CD14-positive monocyte (primary cell): ENCODE data around the gene AGAP1. TPM values are rescaled to one million over a fixed set of nuclear protein-coding genes. Genes with fewer than 3 reads are reported as not detected.

Source experiments
- DNase-seq, 3 donors: peaks; one replicate each; pipeline ENCODE4 v3.0.0-alpha.2; 2011 to 2022
- H2AFZ ChIP-seq: 2 replicates; pipeline ENCODE4 v1.6.0; 2012; ENCODE audit warnings: mild to moderate bottlenecking, low read depth, low read length, inconsistent platforms; ENCODE audit not compliant: insufficient read depth, poor library complexity, severe bottlenecking
- H3K27ac ChIP-seq, 2 donors: 1 replicate in 1 of 2; 2 replicates in 1 of 2; pipeline ENCODE4 v1.5.1; 2012 to 2013; ENCODE audit warnings: low read length in 2 of 2, control low read depth in 1 of 2, inconsistent platforms in 1 of 2, low read depth in 1 of 2, mild to moderate bottlenecking in 1 of 2
- H3K27me3 ChIP-seq, 2 donors: one replicate each; pipeline versions ENCODE4 v1.6.0 to v1.6.1; 2011 to 2013; ENCODE audit warnings: low read length in 2 of 2; ENCODE audit not compliant: control insufficient read depth in 2 of 2, insufficient read depth in 2 of 2
- H3K36me3 ChIP-seq, 2 donors: replicated peaks in 1 of 2; 1 replicate in 1 of 2; 2 replicates in 1 of 2; pipeline versions ENCODE4 v1.5.1 to v1.6.1; 2012 to 2013; ENCODE audit warnings: low read length in 2 of 2, control low read depth in 1 of 2, inconsistent platforms in 1 of 2, mild to moderate bottlenecking in 1 of 2; ENCODE audit not compliant: insufficient read depth in 2 of 2, control insufficient read depth in 1 of 2
- H3K4me1 ChIP-seq, 2 donors: 1 replicate in 1 of 2; 2 replicates in 1 of 2; pipeline versions ENCODE4 v1.5.1 to v1.6.1; 2012 to 2013; ENCODE audit warnings: low read length in 2 of 2, control low read depth in 1 of 2, inconsistent platforms in 1 of 2, mild to moderate bottlenecking in 1 of 2, moderate library complexity in 1 of 2; ENCODE audit not compliant: insufficient read depth in 2 of 2, control insufficient read depth in 1 of 2
- H3K4me2 ChIP-seq: replicated peaks from 2 replicates; pipeline ENCODE3; 2012; ENCODE audit warnings: low read length, moderate library complexity, mild to moderate bottlenecking; ENCODE audit not compliant: poor library complexity, severe bottlenecking; ENCODE audit errors: extremely low read depth
- H3K4me3 ChIP-seq, 3 experiments: fragments of 200-600 bp in 1 of 3; sonication (generic) in 1 of 3; replicated peaks in 1 of 3; 1 replicate in 2 of 3; 2 replicates in 1 of 3; pipeline ENCODE4 v1.5.1; 2011 to 2013; ENCODE audit warnings: low read length in 3 of 3, mild to moderate bottlenecking in 3 of 3, control low read depth in 2 of 3, low read depth in 2 of 3, inconsistent platforms in 1 of 3, moderate library complexity in 1 of 3
- H3K79me2 ChIP-seq: 2 replicates; pipeline ENCODE4 v1.6.0; 2012; ENCODE audit warnings: mild to moderate bottlenecking, control low read depth, inconsistent platforms, low read length, moderate library complexity; ENCODE audit not compliant: insufficient read depth
- H3K9ac ChIP-seq: 2 replicates; pipeline ENCODE4 v1.6.0; 2017; ENCODE audit warnings: low read length, mild to moderate bottlenecking; ENCODE audit not compliant: insufficient read depth, poor library complexity, severe bottlenecking
- H3K9me3 ChIP-seq, 2 donors: replicated peaks in 1 of 2; 1 replicate in 1 of 2; 2 replicates in 1 of 2; pipeline versions ENCODE4 v1.5.1 to v1.6.1; 2012 to 2013; ENCODE audit warnings: low read length in 2 of 2, control low read depth in 1 of 2; ENCODE audit not compliant: control insufficient read depth in 1 of 2, insufficient read depth in 1 of 2
- H4K20me1 ChIP-seq: 2 replicates; pipeline ENCODE4 v1.6.0; 2012; ENCODE audit warnings: mild to moderate bottlenecking, low read length, control low read depth, moderate library complexity; ENCODE audit not compliant: insufficient read depth
- H3K27ac Mint-ChIP-seq, 7 donors: one replicate each; pipeline ENCODE4 v1.8.0; 2020; ENCODE audit warnings: mild to moderate bottlenecking in 7 of 7, mixed read lengths in 7 of 7, moderate library complexity in 6 of 7, inconsistent platforms in 2 of 7
- H3K27me3 Mint-ChIP-seq, 3 donors: one replicate each; pipeline ENCODE4 v1.8.0; 2021 to 2022; ENCODE audit warnings: low read depth in 3 of 3, mild to moderate bottlenecking in 3 of 3, mixed read lengths in 3 of 3, moderate library complexity in 3 of 3, inconsistent platforms in 1 of 3
- H3K36me3 Mint-ChIP-seq, 2 donors: one replicate each; pipeline ENCODE4 v1.8.0; 2020; ENCODE audit warnings: mixed read lengths in 2 of 2, inconsistent platforms in 1 of 2, mild to moderate bottlenecking in 1 of 2
- H3K4me1 Mint-ChIP-seq: one replicate; pipeline ENCODE4 v1.8.0; 2020; ENCODE audit warnings: mild to moderate bottlenecking, mixed read lengths
- H3K4me3 Mint-ChIP-seq, 2 donors: one replicate each; pipeline ENCODE4 v1.8.0; 2020; ENCODE audit warnings: mild to moderate bottlenecking in 2 of 2, mixed read lengths in 2 of 2, moderate library complexity in 1 of 2
- H3K9me3 Mint-ChIP-seq, 7 donors: one replicate each; pipeline ENCODE4 v1.8.0; 2020 to 2022; ENCODE audit warnings: mixed read lengths in 7 of 7, mild to moderate bottlenecking in 6 of 7, moderate library complexity in 6 of 7, inconsistent platforms in 2 of 7
- CTCF ChIP-seq: fragments of 200-600 bp; IDR thresholded peaks from one replicate; pipeline ENCODE4 v1.8.0; 2022; ENCODE audit warnings: antibody characterized with exemption, mild to moderate bottlenecking
- WGBS: methylation state at CpG from one replicate; pipeline ENCODE4 v1.1.5; 2013; ENCODE audit warnings: missing lambda C conversion rate; ENCODE audit not compliant: insufficient coverage; 5-methylcytosine and 5-hydroxymethylcytosine counted together
- intact Hi-C, 2 donors: fragments of 100-400 bp; cut with micrococcal nuclease; formaldehyde crosslinking; loops; one replicate each; pipeline versions ENCODE4 v1.15.0 to v1.15.1; 2023
- polyA plus RNA-seq, 3 donors: library from polyadenylated mRNA; depleted of rRNA in 1 of 3; unstranded in 2 of 3; stranded (reverse) in 1 of 3; fragments of 300-500 nt in 2 of 3; fragments of >200 nt in 1 of 3; fragmentation: Illumina TruSeq in 2 of 3; gene quantifications; 1 replicate in 2 of 3; 2 replicates in 1 of 3; pipeline ENCODE4 v1.2.3, GENCODE V29; 2012 to 2021

AGAP1 gene
- polyA plus RNA-seq, 3 donors, result 0.12 TPM; not detected in 2

GRCh38 chr2:235834781-235835180 lies 340.9 kb downstream of the AGAP1 start:
- H3K4me1 Mint-ChIP-seq, result no peaks in the 10 kb centered on the region
- Histone ChIP-seq H3K27ac (no peak overlapping the region), H4K20me1 (no peaks in the 10 kb centered on the region), H3K9ac (no peak overlapping the region), H3K4me3 (no peak overlapping the region), H3K4me1 (no peaks in the 10 kb centered on the region), H3K79me2 (no peaks in the 10 kb centered on the region), H3K36me3 (no peaks in the 10 kb centered on the region), H3K9me3 (no peaks in the 10 kb centered on the region), H3K4me2 (no peak overlapping the region), H2AFZ (no peak overlapping the region), H3K27me3 (no peaks in the 10 kb centered on the region)
- H3K36me3 Mint-ChIP-seq, result no peaks in the 10 kb centered on the region
- H3K4me3 Mint-ChIP-seq, result no peak overlapping the region
- WGBS, result 94% methylated on average over 16 of the region's 16 CpGs
- TF ChIP-seq CTCF, result no peak
- intact Hi-C loops, result no loop called here
- H3K27me3 Mint-ChIP-seq, result peaks cover 1 to 2% (median 2%) of the 10 kb centered on the region in 3 donors
- H3K27ac Mint-ChIP-seq, result no peak overlapping the region
- DNase-seq, result no peak
- no peaks in the 10 kb centered on the region for H3K9me3 Mint-ChIP-seq

GRCh38 chr2:235835810-235836209 lies 342.0 kb downstream of the AGAP1 start:
- H3K4me2 ChIP-seq, result no peak overlapping the region
- H3K4me1 ChIP-seq, result no peaks in the 10 kb centered on the region
- no peaks in the 10 kb centered on the region for H3K9me3 Mint-ChIP-seq
- 94% methylated on average over 3 of the region's 6 CpGs for WGBS
- no peak overlapping the region for H2AFZ ChIP-seq
- H3K4me1 Mint-ChIP-seq, result no peaks in the 10 kb centered on the region
- no peaks in the 10 kb centered on the region for H3K36me3 Mint-ChIP-seq
- H4K20me1 ChIP-seq, result no peaks in the 10 kb centered on the region
- H3K9me3 ChIP-seq, result no peaks in the 10 kb centered on the region
- no peak overlapping the region for H3K4me3 ChIP-seq
- no peak overlapping the region for H3K27ac ChIP-seq
- no peaks in the 10 kb centered on the region for H3K79me2 ChIP-seq
- no peak overlapping the region for H3K27ac Mint-ChIP-seq
- no peak for TF ChIP-seq CTCF
- no peak overlapping the region for H3K9ac ChIP-seq
- no peaks in the 10 kb centered on the region for H3K27me3 ChIP-seq
- no peak for DNase-seq
- no peaks in the 10 kb centered on the region for H3K36me3 ChIP-seq
- H3K27me3 Mint-ChIP-seq, result peaks cover 1 to 4% (median 2%) of the 10 kb centered on the region in 3 donors
- intact Hi-C loops, result no loop called here
- H3K4me3 Mint-ChIP-seq, result no peak overlapping the region
